ENCODE results near the gene PIGU. TPM values are rescaled to one million over a fixed set of nuclear protein-coding genes. Genes with fewer than 3 reads are reported as not detected.
A peak's percentile ranks its signal among the peaks of the same experiment; 100 is the strongest.
"Not testable (repeated sequence)": the region's sequence is repeated elsewhere in the genome, so short reads cannot be mapped to it uniquely, and the experiment has no call there.

Gene PIGU
- total and polyA plus RNA-seq, 4 donors: 6.5 to 17.3 (median 10.6) TPM

DNA sequence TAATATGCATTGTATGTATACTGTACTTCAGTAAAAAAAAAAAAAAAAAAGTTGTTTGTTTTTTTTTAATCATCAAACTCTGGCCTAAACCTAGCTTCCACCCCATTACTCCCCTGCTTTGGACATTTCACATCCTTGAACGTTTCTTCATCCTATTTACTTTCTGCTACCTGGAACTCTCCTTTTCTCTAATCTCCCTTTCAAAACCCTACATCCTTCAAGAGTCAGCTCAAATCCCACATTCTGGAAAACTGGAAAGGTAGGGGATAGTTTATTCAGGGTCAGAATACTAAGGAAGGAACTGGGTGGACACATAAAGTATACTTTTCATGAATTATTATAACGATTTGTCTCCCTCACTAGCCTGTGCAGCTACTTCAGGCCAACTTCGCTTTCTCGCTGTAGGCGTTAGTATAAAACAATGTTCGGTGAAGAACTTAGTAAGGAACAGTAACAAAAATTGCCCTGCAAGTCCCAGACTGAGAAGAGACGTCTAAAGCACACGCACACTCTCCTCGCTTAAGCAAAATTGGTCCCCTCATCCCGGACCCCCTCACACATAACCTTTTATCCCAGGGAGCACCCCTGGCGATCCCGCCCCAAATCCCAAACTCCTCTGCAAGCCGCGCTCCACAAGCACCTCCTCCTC, 775 bp downstream of the PIGU start:
- Histone ChIP-seq H3K27me3 (ENCODE audit: control insufficient read depth in 1 of 2, insufficient read depth in 2 of 2, low read length in 1 of 2) (no peaks in the 10 kb centered on the region), H3K4me3 (ENCODE audit: low read length in 2 of 2) (peak overlapping the region in 1 of 2 donors; percentile 98), H3K36me3 (ENCODE audit: control insufficient read depth in 1 of 2, insufficient read depth in 2 of 2, low read length in 1 of 2) (no peaks in the 10 kb centered on the region), H3K9me3 (ENCODE audit: control insufficient read depth, low read length) (no peaks in the 10 kb centered on the region), H3K27ac (ENCODE audit: low read depth in 1 of 2, low read length in 2 of 2) (no peak overlapping the region), H3K4me1 (ENCODE audit: control insufficient read depth in 1 of 2, insufficient read depth in 2 of 2, low read length in 2 of 2) (no peaks in the 10 kb centered on the region)
- ATAC-seq (ENCODE audit: low FRiP score): no peak
- intact Hi-C loops (cut with DNase I): no loop called here
- 1% methylated on average over 14 of the region's 14 CpGs for WGBS, 2 donors
- DNase-seq: no peak

DNA sequence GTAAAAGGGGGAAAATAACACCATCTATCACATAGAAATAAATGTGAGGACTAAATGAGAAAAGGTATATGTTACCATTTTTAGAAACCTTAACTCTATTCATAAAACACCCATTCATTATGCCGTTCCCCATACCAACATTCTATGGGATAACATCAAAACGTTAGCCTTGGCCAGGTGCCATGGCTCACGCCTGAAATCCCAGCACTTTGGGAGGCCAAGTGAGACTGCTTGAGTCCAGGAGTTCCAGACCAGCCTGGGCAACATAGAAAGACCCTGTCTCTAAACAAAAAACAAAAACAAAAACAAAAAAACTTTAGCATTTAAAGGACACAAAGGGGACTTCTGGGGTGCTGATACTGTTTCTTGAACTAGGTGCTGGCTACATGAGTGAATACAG, 1.3 kb downstream of the PIGU start:
- Histone ChIP-seq H3K36me3 (ENCODE audit: control insufficient read depth in 1 of 2, insufficient read depth in 2 of 2, low read length in 1 of 2) (no peaks in the 10 kb centered on the region), H3K27me3 (ENCODE audit: control insufficient read depth in 1 of 2, insufficient read depth in 2 of 2, low read length in 1 of 2) (no peaks in the 10 kb centered on the region), H3K27ac (ENCODE audit: low read depth in 1 of 2, low read length in 2 of 2) (no peak overlapping the region), H3K4me3 (ENCODE audit: low read length in 2 of 2) (no peak overlapping the region), H3K9me3 (ENCODE audit: control insufficient read depth, low read length) (no peaks in the 10 kb centered on the region), H3K4me1 (ENCODE audit: control insufficient read depth in 1 of 2, insufficient read depth in 2 of 2, low read length in 2 of 2) (no peaks in the 10 kb centered on the region)
- DNase-seq (no peak), ATAC-seq (ENCODE audit: low FRiP score) (no peak)
- intact Hi-C loops (cut with DNase I): no loop called here
- WGBS, 2 donors: 14 to 17% methylated on average over 3 of the region's 3 CpGs

DNA sequence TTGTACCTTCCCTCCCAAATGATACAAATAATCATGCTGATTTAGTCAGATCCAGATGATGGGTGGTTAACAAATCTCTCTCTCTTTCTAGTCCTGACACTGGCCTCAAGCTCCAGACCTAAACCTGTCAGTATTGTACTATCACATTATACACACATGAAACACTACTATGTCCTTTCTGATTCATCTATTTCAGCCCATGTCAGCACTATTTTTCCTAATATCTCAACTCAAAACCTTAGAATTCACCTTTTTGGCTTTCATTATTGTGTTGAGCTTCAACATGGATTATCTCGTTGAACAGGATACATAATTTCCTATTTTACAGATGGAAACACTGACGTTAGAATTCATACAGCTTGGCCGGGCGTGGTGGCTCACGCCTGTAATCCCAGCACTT, 3.5 kb downstream of the PIGU start:
- DNase-seq (no peak), ATAC-seq (ENCODE audit: low FRiP score) (no peak)
- H3K27me3 ChIP-seq (ENCODE audit: control insufficient read depth in 1 of 2, insufficient read depth in 2 of 2, low read length in 1 of 2): no peaks in the 10 kb centered on the region
- no peaks in the 10 kb centered on the region for H3K36me3 ChIP-seq (ENCODE audit: control insufficient read depth in 1 of 2, insufficient read depth in 2 of 2, low read length in 1 of 2)
- no peaks in the 10 kb centered on the region for H3K4me1 ChIP-seq (ENCODE audit: control insufficient read depth in 1 of 2, insufficient read depth in 2 of 2, low read length in 2 of 2)
- intact Hi-C loops (cut with DNase I): no loop called here
- 94 to 95% methylated on average over 5 of the region's 5 CpGs for WGBS, 2 donors
- no peak overlapping the region for H3K27ac ChIP-seq (ENCODE audit: low read depth in 1 of 2, low read length in 2 of 2)
- H3K9me3 ChIP-seq (ENCODE audit: control insufficient read depth, low read length): no peaks in the 10 kb centered on the region
- no peak overlapping the region for H3K4me3 ChIP-seq (ENCODE audit: low read length in 2 of 2)

DNA sequence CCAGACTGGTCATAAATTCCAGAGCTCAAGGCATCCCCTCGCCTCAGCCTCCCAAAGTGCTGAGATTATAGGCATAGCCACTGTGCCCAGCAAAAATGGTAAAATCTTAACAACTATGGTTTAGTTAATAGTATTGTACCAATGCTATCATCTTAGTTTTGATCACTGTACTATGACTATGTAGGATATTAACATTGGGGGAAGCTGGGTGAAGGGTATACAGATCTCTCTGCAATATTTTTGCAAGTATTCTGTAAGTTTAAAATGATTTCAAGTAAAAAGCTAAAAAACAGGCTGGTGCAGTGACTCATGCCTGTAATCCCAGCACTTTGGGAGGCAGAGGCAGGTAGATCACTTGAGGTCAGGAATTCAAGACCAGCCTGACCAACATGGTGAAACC, 7.8 kb downstream of the PIGU start:
- Histone ChIP-seq H3K9me3 (ENCODE audit: control insufficient read depth, low read length) (no peaks in the 10 kb centered on the region), H3K36me3 (ENCODE audit: control insufficient read depth in 1 of 2, insufficient read depth in 2 of 2, low read length in 1 of 2) (no peaks in the 10 kb centered on the region), H3K4me3 (ENCODE audit: low read length in 2 of 2) (no peak overlapping the region), H3K27ac (ENCODE audit: low read depth in 1 of 2, low read length in 2 of 2) (no peak overlapping the region), H3K27me3 (ENCODE audit: control insufficient read depth in 1 of 2, insufficient read depth in 2 of 2, low read length in 1 of 2) (no peaks in the 10 kb centered on the region), H3K4me1 (ENCODE audit: control insufficient read depth in 1 of 2, insufficient read depth in 2 of 2, low read length in 2 of 2) (no peaks in the 10 kb centered on the region)
- DNase-seq (no peak), ATAC-seq (ENCODE audit: low FRiP score) (no peak)
- WGBS, 2 donors: 88 to 95% methylated on average over 1 of the region's 1 CpG
- intact Hi-C loops (cut with DNase I): no loop called here

DNA sequence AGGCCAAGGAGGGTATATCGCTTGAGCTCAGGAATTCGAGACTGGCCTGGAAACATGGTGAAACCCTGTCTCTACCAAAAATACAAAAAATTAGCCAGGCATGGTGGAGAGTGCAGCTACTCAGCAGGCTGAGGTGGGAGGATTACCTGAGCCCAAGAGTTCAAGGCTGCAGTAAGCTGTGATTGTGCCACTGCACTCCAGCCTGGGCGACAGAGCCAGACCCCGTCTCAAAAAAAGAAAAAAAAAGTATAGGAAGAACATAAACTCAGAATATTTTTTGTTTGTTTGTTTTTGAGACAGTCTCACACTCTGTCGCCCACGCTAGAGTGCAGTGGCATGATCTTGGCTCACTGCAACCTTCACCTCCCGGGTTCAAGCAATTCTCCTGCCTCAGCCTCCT, 12.1 kb downstream of the PIGU start:
- DNase-seq; intact Hi-C loops (cut with DNase I); H3K27ac ChIP-seq (ENCODE audit: low read depth in 1 of 2, low read length in 2 of 2); H3K36me3 ChIP-seq (ENCODE audit: control insufficient read depth in 1 of 2, insufficient read depth in 2 of 2, low read length in 1 of 2); H3K9me3 ChIP-seq (ENCODE audit: control insufficient read depth, low read length); H3K27me3 ChIP-seq (ENCODE audit: control insufficient read depth in 1 of 2, insufficient read depth in 2 of 2, low read length in 1 of 2); ATAC-seq (ENCODE audit: low FRiP score); H3K4me1 ChIP-seq (ENCODE audit: control insufficient read depth in 1 of 2, insufficient read depth in 2 of 2, low read length in 2 of 2); H3K4me3 ChIP-seq (ENCODE audit: low read length in 2 of 2): not testable (repeated sequence)
- 96 to 98% methylated on average over 7 of the region's 7 CpGs for WGBS, 2 donors

DNA sequence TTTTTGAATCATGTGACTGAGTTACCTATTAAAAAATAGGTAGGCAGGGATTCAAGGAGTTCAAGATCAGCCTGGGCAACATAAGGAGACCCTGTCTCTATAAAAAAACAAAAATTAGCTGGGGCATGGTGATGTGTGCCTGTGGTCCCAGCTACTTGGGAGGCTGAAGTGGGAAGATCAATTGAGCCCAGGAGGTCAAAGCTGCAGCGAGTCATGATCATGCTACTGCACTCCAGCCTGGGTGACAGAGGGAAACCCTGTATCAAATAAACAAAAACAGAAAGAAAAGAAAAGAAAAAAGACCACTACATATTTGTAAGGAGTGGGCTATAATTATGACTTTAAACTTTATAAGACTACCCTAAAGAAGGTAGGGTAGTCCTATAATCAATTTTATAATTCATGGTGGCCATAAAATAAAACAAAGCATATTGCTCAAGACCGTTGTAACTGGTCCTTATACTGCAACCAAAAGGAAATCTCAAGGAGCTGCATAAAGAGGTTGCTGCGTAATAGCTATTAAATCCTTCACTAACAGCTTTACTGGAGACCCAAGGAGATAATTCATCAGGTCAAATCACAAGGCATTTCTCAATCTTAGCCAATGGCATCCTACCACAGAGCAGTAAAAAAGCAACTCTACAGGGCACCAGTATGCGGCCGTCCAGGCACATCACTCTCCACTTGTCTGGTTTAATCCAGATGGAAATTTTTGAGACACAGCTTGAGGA, 13.5 kb downstream of the PIGU start:
- no peaks in the 10 kb centered on the region for H3K36me3 ChIP-seq (ENCODE audit: control insufficient read depth in 1 of 2, insufficient read depth in 2 of 2, low read length in 1 of 2)
- 82 to 86% methylated on average over 5 of the region's 5 CpGs for WGBS, 2 donors
- no peak for ATAC-seq (ENCODE audit: low FRiP score)

DNA sequence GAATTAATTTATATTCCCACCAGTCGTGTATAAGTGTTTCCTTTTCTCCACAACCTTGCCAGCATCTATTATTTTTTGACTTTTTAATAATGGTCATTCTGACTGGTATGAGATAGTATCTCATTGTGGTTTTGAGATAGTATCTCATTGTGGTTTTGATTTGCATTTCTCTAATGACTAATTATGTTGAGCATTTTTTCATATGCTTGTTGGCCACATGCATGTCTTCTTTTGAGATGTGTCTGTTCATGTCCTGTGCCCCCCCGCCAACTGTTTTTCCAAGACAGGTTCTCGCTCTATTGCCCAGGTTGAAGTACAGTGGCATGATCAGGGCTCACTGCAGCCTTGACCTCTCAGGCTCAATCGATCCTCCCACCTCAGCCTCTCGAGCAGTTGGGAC, 15.1 kb downstream of the PIGU start:
- H3K27ac ChIP-seq (ENCODE audit: low read depth in 1 of 2, low read length in 2 of 2); intact Hi-C loops (cut with DNase I); H3K36me3 ChIP-seq (ENCODE audit: control insufficient read depth in 1 of 2, insufficient read depth in 2 of 2, low read length in 1 of 2); ATAC-seq (ENCODE audit: low FRiP score); DNase-seq; H3K4me3 ChIP-seq (ENCODE audit: low read length in 2 of 2); H3K27me3 ChIP-seq (ENCODE audit: control insufficient read depth in 1 of 2, insufficient read depth in 2 of 2, low read length in 1 of 2); H3K4me1 ChIP-seq (ENCODE audit: control insufficient read depth in 1 of 2, insufficient read depth in 2 of 2, low read length in 2 of 2); H3K9me3 ChIP-seq (ENCODE audit: control insufficient read depth, low read length): not testable (repeated sequence)
- 86 to 89% methylated on average over 5 of the region's 5 CpGs for WGBS, 2 donors

More for the DNA sequence above, 13.5 kb downstream of the PIGU start:
- Histone ChIP-seq H3K4me3 (ENCODE audit: low read length in 2 of 2) (no peak overlapping the region), H3K27me3 (ENCODE audit: control insufficient read depth in 1 of 2, insufficient read depth in 2 of 2, low read length in 1 of 2) (no peaks in the 10 kb centered on the region), H3K4me1 (ENCODE audit: control insufficient read depth in 1 of 2, insufficient read depth in 2 of 2, low read length in 2 of 2) (no peaks in the 10 kb centered on the region), H3K27ac (ENCODE audit: low read depth in 1 of 2, low read length in 2 of 2) (no peak overlapping the region), H3K9me3 (ENCODE audit: control insufficient read depth, low read length) (no peaks in the 10 kb centered on the region)
- DNase-seq: no peak
- intact Hi-C loops (cut with DNase I): no loop called here

DNA sequence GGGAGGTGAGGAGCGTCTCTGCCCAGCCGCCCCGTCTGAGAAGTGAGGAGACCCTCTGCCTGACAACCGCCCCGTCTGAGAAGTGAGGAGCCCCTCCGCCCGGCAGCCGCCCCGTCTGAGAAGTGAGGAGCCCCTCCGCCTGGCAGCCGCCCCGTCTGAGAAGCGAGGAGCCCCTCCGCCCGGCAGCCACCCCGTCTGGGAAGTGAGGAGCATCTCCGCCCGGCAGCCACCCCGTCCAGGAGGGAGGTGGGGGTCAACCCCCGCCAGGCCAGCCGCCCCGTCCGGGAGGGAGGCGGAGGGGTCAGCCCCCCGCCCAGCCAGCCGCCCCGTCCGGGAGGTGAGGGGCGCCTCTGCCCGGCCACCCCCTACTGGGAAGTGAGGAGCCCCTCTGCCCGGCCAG, 18.2 kb downstream of the PIGU start:
- H3K27ac ChIP-seq (ENCODE audit: low read depth in 1 of 2, low read length in 2 of 2); H3K9me3 ChIP-seq (ENCODE audit: control insufficient read depth, low read length); DNase-seq; H3K36me3 ChIP-seq (ENCODE audit: control insufficient read depth in 1 of 2, insufficient read depth in 2 of 2, low read length in 1 of 2); H3K4me3 ChIP-seq (ENCODE audit: low read length in 2 of 2); H3K4me1 ChIP-seq (ENCODE audit: control insufficient read depth in 1 of 2, insufficient read depth in 2 of 2, low read length in 2 of 2); ATAC-seq (ENCODE audit: low FRiP score); intact Hi-C loops (cut with DNase I); H3K27me3 ChIP-seq (ENCODE audit: control insufficient read depth in 1 of 2, insufficient read depth in 2 of 2, low read length in 1 of 2): not testable (repeated sequence)
- 94 to 96% methylated on average over 16 to 31 of the region's 31 CpGs for WGBS, 2 donors

DNA sequence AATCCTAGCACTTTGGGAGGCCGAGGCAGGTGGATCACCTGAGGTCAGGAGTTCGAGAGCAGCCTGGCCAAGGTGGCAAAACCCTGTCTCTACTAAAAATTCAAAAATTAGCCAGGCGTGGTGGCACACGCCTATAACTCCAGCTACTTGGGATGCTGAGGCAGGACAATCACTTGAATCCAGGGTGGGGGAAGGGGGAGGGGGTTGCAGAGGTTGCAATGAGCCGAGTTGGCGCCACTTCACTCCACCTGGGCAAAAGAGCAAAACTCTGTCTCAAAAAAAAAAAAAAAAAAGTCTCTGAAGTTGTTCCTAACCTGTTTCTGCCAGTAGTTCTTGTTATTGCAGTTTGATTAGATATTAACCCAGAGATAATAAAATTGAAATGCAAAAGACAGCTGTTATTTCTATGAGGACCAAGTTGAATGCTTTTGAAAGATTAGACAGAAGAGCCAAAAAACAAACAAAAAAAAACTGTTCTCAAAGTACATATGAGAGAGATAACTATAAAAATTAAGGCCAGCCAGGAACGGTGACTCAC, 22.6 kb downstream of the PIGU start:
- Histone ChIP-seq H3K4me1 (ENCODE audit: control insufficient read depth in 1 of 2, insufficient read depth in 2 of 2, low read length in 2 of 2) (no peaks in the 10 kb centered on the region), H3K36me3 (ENCODE audit: control insufficient read depth in 1 of 2, insufficient read depth in 2 of 2, low read length in 1 of 2) (no peaks in the 10 kb centered on the region), H3K4me3 (ENCODE audit: low read length in 2 of 2) (no peak overlapping the region), H3K27ac (ENCODE audit: low read depth in 1 of 2, low read length in 2 of 2) (no peak overlapping the region), H3K27me3 (ENCODE audit: control insufficient read depth in 1 of 2, insufficient read depth in 2 of 2, low read length in 1 of 2) (no peaks in the 10 kb centered on the region), H3K9me3 (ENCODE audit: control insufficient read depth, low read length) (no peaks in the 10 kb centered on the region)
- intact Hi-C loops (cut with DNase I): no loop called here
- DNase-seq (no peak), ATAC-seq (ENCODE audit: low FRiP score) (no peak)
- 93 to 94% methylated on average over 7 of the region's 7 CpGs for WGBS, 2 donors

Measured in aorta (tissue), 5 donors.